Stimulated activated effector memory CD8-positive, alpha-beta T cell treated with anti-CD3 and anti-CD28 coated beads, Interleukin-12 subunit alpha, Interleukin-12 subunit beta, amount 100 ng/mL, for 72 hours (primary cell): ENCODE data around the gene MICALL1.
"Not testable (repeated sequence)": the region's sequence is repeated elsewhere in the genome, so short reads cannot be mapped to it uniquely, and the experiment has no call there.

Experiments
- ATAC-seq: fragments of 150-1000 bp; cut with Tn5 transposase; 2 replicates; pipeline ENCODE4 v1.10.0; 2021
- DNase-seq, 2 donors: peaks; one replicate each; pipeline ENCODE4 v3.0.0; 2021 to 2022; ENCODE audit warnings: low spot score in 2 of 2
- H3K27ac Mint-ChIP-seq: one replicate; pipeline ENCODE4 v1.8.0; 2022; ENCODE audit warnings: mild to moderate bottlenecking, mixed read lengths
- H3K36me3 Mint-ChIP-seq: one replicate; pipeline ENCODE4 v1.8.0; 2022; ENCODE audit warnings: mild to moderate bottlenecking, mixed read lengths
- H3K4me1 Mint-ChIP-seq: one replicate; pipeline ENCODE4 v1.8.0; 2022; ENCODE audit warnings: mixed read lengths
- H3K4me3 Mint-ChIP-seq: one replicate; pipeline ENCODE4 v1.8.0; 2022; ENCODE audit warnings: mild to moderate bottlenecking, mixed read lengths
- H3K9me3 Mint-ChIP-seq: one replicate; pipeline ENCODE4 v1.8.0; 2022; ENCODE audit warnings: mixed read lengths

The MICALL1 gene

GRCh38 chr22:37954686-37955085 is 48.6 kb downstream of the MICALL1 start:
- ATAC-seq (no peak), DNase-seq (no peak)
- Mint-ChIP-seq H3K4me3 (peak overlapping the region; percentile 93), H3K9me3 (no peaks in the 10 kb centered on the region), H3K4me1 (peaks cover 51% of the 10 kb centered on the region), H3K27ac (peak overlapping the region; percentile 97), H3K36me3 (peaks cover 52% of the 10 kb centered on the region)

- not testable (repeated sequence) for H3K27ac Mint-ChIP-seq, H3K9me3 Mint-ChIP-seq, H3K4me3 Mint-ChIP-seq, DNase-seq, ATAC-seq
- Mint-ChIP-seq H3K4me1 (peaks cover 51% of the 10 kb centered on the region), H3K36me3 (peaks cover 64% of the 10 kb centered on the region)
Observed at GRCh38 chr22:37955825-37956397, 49.8 kb downstream of the MICALL1 start.

- Mint-ChIP-seq H3K27ac (no peak overlapping the region), H3K4me3 (no peak overlapping the region), H3K9me3 (no peaks in the 10 kb centered on the region), H3K36me3 (peaks cover 77% of the 10 kb centered on the region), H3K4me1 (peaks cover 51% of the 10 kb centered on the region)
- DNase-seq: no peak
- ATAC-seq: no peak
Observed at GRCh38 chr22:37957232-37957631, 51.1 kb downstream of the MICALL1 start.

- Mint-ChIP-seq H3K27ac (no peak overlapping the region), H3K4me3 (no peak overlapping the region), H3K36me3 (peaks cover 87% of the 10 kb centered on the region), H3K9me3 (no peaks in the 10 kb centered on the region), H3K4me1 (peaks cover 31% of the 10 kb centered on the region)
- DNase-seq (no peak), ATAC-seq (no peak)
Observed at GRCh38 chr22:37959231-37959825, 53.2 kb downstream of the MICALL1 start.

GRCh38 chr22:37961062-37961461 is 55.0 kb downstream of the MICALL1 start:
- peaks cover 99% of the 10 kb centered on the region for H3K36me3 Mint-ChIP-seq
- peaks cover 21% of the 10 kb centered on the region for H3K4me1 Mint-ChIP-seq
- H3K27ac Mint-ChIP-seq: peak overlapping the region; percentile 17
- DNase-seq: no peak
- H3K9me3 Mint-ChIP-seq: no peaks in the 10 kb centered on the region
- no peak overlapping the region for H3K4me3 Mint-ChIP-seq
- no peak for ATAC-seq

- ATAC-seq: no peak
- Mint-ChIP-seq H3K27ac (no peak overlapping the region), H3K36me3 (peaks cover 91% of the 10 kb centered on the region), H3K9me3 (no peaks in the 10 kb centered on the region), H3K4me3 (no peak overlapping the region), H3K4me1 (peaks cover 5% of the 10 kb centered on the region)
- DNase-seq: no peak
Observed at GRCh38 chr22:37965940-37966664, 60.0 kb downstream of the MICALL1 start.

GRCh38 chr22:37967147-37967546 is 61.0 kb downstream of the MICALL1 start:
- Mint-ChIP-seq H3K36me3 (peaks cover 80% of the 10 kb centered on the region), H3K27ac (peak overlapping the region; percentile 54), H3K4me3 (no peak overlapping the region), H3K4me1 (peaks cover 5% of the 10 kb centered on the region), H3K9me3 (no peaks in the 10 kb centered on the region)
- DNase-seq (no peak), ATAC-seq (no peak)

GRCh38 chr22:37967637-37968451 is 61.7 kb downstream of the MICALL1 start:
- Mint-ChIP-seq H3K4me3 (no peak overlapping the region), H3K9me3 (no peaks in the 10 kb centered on the region), H3K36me3 (peaks cover 73% of the 10 kb centered on the region), H3K27ac (peak overlapping the region; percentile 54), H3K4me1 (peaks cover 5% of the 10 kb centered on the region)
- DNase-seq: no peak
- ATAC-seq: no peak

- peaks cover 65% of the 10 kb centered on the region for H3K36me3 Mint-ChIP-seq
- H3K4me3 Mint-ChIP-seq: no peak overlapping the region
- no peaks in the 10 kb centered on the region for H3K9me3 Mint-ChIP-seq
- H3K4me1 Mint-ChIP-seq: peaks cover 5% of the 10 kb centered on the region
- H3K27ac Mint-ChIP-seq: peak overlapping the region; percentile 54
- no peak for DNase-seq
- no peak for ATAC-seq
Observed at GRCh38 chr22:37968452-37969251, 62.6 kb downstream of the MICALL1 start.

- Mint-ChIP-seq H3K36me3 (peaks cover 43% of the 10 kb centered on the region), H3K4me3 (no peak overlapping the region), H3K4me1 (peaks cover 15% of the 10 kb centered on the region), H3K27ac (no peak overlapping the region), H3K9me3 (no peaks in the 10 kb centered on the region)
- ATAC-seq: no peak
- no peak for DNase-seq
Observed at GRCh38 chr22:37970864-37971263, 64.8 kb downstream of the MICALL1 start.

GRCh38 chr22:37971475-37972434 is 65.7 kb downstream of the MICALL1 start:
- no peaks in the 10 kb centered on the region for H3K9me3 Mint-ChIP-seq
- peaks cover 34% of the 10 kb centered on the region for H3K36me3 Mint-ChIP-seq
- DNase-seq (no peak), ATAC-seq (no peak)
- H3K4me3 Mint-ChIP-seq: no peak overlapping the region
- H3K4me1 Mint-ChIP-seq: peaks cover 15% of the 10 kb centered on the region
- H3K27ac Mint-ChIP-seq: no peak overlapping the region

- Mint-ChIP-seq H3K4me3 (no peak overlapping the region), H3K4me1 (peaks cover 15% of the 10 kb centered on the region), H3K36me3 (peaks cover 26% of the 10 kb centered on the region), H3K9me3 (no peaks in the 10 kb centered on the region), H3K27ac (no peak overlapping the region)
- DNase-seq (no peak), ATAC-seq (no peak)
Observed at GRCh38 chr22:37972527-37972926, 66.4 kb downstream of the MICALL1 start.

GRCh38 chr22:37973271-37974170 is 67.4 kb downstream of the MICALL1 start:
- Mint-ChIP-seq H3K9me3 (no peaks in the 10 kb centered on the region), H3K27ac (no peak overlapping the region)
- ATAC-seq: no peak

More at GRCh38 chr22:37973271-37974170, 67.4 kb downstream of the MICALL1 start:
- Mint-ChIP-seq H3K4me3 (no peak overlapping the region), H3K36me3 (peaks cover 17% of the 10 kb centered on the region), H3K4me1 (peaks cover 15% of the 10 kb centered on the region)
- DNase-seq: no peak
